Astrocyte (in vitro differentiated cells and primary cell): Measurements from ENCODE around the gene TTC13. TPM values are rescaled to one million over a fixed set of nuclear protein-coding genes. Genes with fewer than 3 reads are reported as not detected.

Experiments
- DNase-seq: peaks from one replicate; pipeline ENCODE4 v3.0.0-alpha.2; 2010; ENCODE audit warnings: low read depth
- FAIRE-seq: peaks from 2 replicates; lab custom pipeline; 2011; peaks lifted over from hg19 to GRCh38; lab: Jason Lieb, UNC
- H2AFZ ChIP-seq: 2 replicates; pipeline ENCODE4 v1.6.0; 2012; ENCODE audit warnings: low read depth, low read length, inconsistent platforms
- H3K27ac ChIP-seq: 2 replicates; pipeline ENCODE4 v1.5.1; 2011; ENCODE audit warnings: low read depth, low read length, inconsistent platforms
- H3K27me3 ChIP-seq: 2 replicates; pipeline ENCODE4 v1.6.0; 2011; ENCODE audit warnings: low read length, inconsistent platforms; ENCODE audit not compliant: insufficient read depth
- H3K36me3 ChIP-seq: 2 replicates; pipeline ENCODE4 v1.5.1; 2011; ENCODE audit warnings: low read length, inconsistent platforms; ENCODE audit not compliant: insufficient read depth
- H3K4me1 ChIP-seq: 2 replicates; pipeline ENCODE4 v1.5.1; 2011; ENCODE audit warnings: low read length, inconsistent platforms; ENCODE audit not compliant: insufficient read depth
- H3K4me2 ChIP-seq: 2 replicates; pipeline ENCODE4 v1.6.0; 2012; ENCODE audit warnings: low read length, inconsistent platforms
- H3K4me3 ChIP-seq: 2 replicates; pipeline ENCODE4 v1.5.1; 2011; ENCODE audit warnings: low read depth, mild to moderate bottlenecking, low read length, inconsistent platforms; ENCODE audit not compliant: insufficient read depth
- H3K79me2 ChIP-seq: 2 replicates; pipeline ENCODE4 v1.6.0; 2012; ENCODE audit warnings: mild to moderate bottlenecking, low read length, inconsistent platforms; ENCODE audit not compliant: insufficient read depth
- H3K9ac ChIP-seq: 2 replicates; pipeline ENCODE4 v1.6.0; 2012; ENCODE audit warnings: mild to moderate bottlenecking, low read length, inconsistent platforms
- H3K9me3 ChIP-seq: 2 replicates; pipeline ENCODE4 v1.5.1; 2012; ENCODE audit warnings: low read depth, mild to moderate bottlenecking, low read length, inconsistent platforms; ENCODE audit not compliant: insufficient read depth
- H4K20me1 ChIP-seq: 2 replicates; pipeline ENCODE4 v1.6.0; 2012; ENCODE audit warnings: low read length, inconsistent platforms; ENCODE audit not compliant: insufficient read depth
- H3K27ac Mint-ChIP-seq: one replicate; pipeline ENCODE4 v1.8.0; 2021; ENCODE audit warnings: mild to moderate bottlenecking, mixed read lengths; ENCODE audit not compliant: unreplicated experiment
- H3K27me3 Mint-ChIP-seq: one replicate; pipeline ENCODE4 v1.8.0; 2021; ENCODE audit warnings: low read depth, mixed read lengths; ENCODE audit not compliant: unreplicated experiment
- H3K36me3 Mint-ChIP-seq: one replicate; pipeline ENCODE4 v1.8.0; 2021; ENCODE audit warnings: low read depth, mixed read lengths; ENCODE audit not compliant: unreplicated experiment
- H3K4me1 Mint-ChIP-seq: one replicate; pipeline ENCODE4 v1.8.0; 2021; ENCODE audit warnings: low read depth, mixed read lengths; ENCODE audit not compliant: unreplicated experiment
- H3K4me3 Mint-ChIP-seq: one replicate; pipeline ENCODE4 v1.8.0; 2021; ENCODE audit warnings: mild to moderate bottlenecking, moderate library complexity, mixed read lengths; ENCODE audit not compliant: unreplicated experiment
- H3K9me3 Mint-ChIP-seq: one replicate; pipeline ENCODE4 v1.8.0; 2021; ENCODE audit warnings: mild to moderate bottlenecking, mixed read lengths; ENCODE audit not compliant: unreplicated experiment
- CTCF ChIP-seq: IDR thresholded peaks from 2 replicates; pipeline ENCODE4 v1.5.1; 2011; ENCODE audit warnings: low read depth, mild to moderate bottlenecking, inconsistent platforms, low read length, moderate library complexity; ENCODE audit not compliant: insufficient read depth
- EZH2 ChIP-seq: IDR thresholded peaks from 2 replicates; pipeline ENCODE4 v1.6.1; 2012; ENCODE audit warnings: mild to moderate bottlenecking, low read length, inconsistent platforms; ENCODE audit not compliant: insufficient read depth
- total RNA-seq: library from RNA; stranded (reverse); gene quantifications from 2 replicates; pipeline ENCODE4 v1.2.1, GENCODE V29; 2021

TTC13 gene
- total RNA-seq, 1 donor from 2014 or later, result 13.0 TPM

GRCh38 chr1:230864441-230864840, 114.2 kb downstream of the TTC13 start:
- Histone ChIP-seq H2AFZ (no peak overlapping the region), H3K27ac (no peak overlapping the region), H3K4me3 (no peak overlapping the region), H3K4me1 (peaks cover 54% of the 10 kb centered on the region), H3K4me2 (peak overlapping the region; percentile 91), H3K79me2 (peaks cover 89% of the 10 kb centered on the region), H4K20me1 (peaks cover 59% of the 10 kb centered on the region), H3K9ac (no peak overlapping the region), H3K9me3 (no peaks in the 10 kb centered on the region), H3K36me3 (peaks cover 8% of the 10 kb centered on the region), H3K27me3 (no peaks in the 10 kb centered on the region)
- DNase-seq (no peak), FAIRE-seq (no peak)
- Mint-ChIP-seq H3K36me3 (peaks cover 16% of the 10 kb centered on the region), H3K27ac (no peak overlapping the region), H3K9me3 (no peaks in the 10 kb centered on the region), H3K4me3 (peak overlapping the region; percentile 55), H3K27me3 (no peaks in the 10 kb centered on the region), H3K4me1 (peaks cover 49% of the 10 kb centered on the region)
- TF ChIP-seq EZH2, result no peak
- no peak for TF ChIP-seq CTCF

GRCh38 chr1:230863449-230863848, 115.2 kb downstream of the TTC13 start:
- H3K9me3 ChIP-seq, result no peaks in the 10 kb centered on the region
- no peak overlapping the region for H3K27ac ChIP-seq
- TF ChIP-seq EZH2 (no peak), CTCF (no peak)
- H4K20me1 ChIP-seq, result peaks cover 64% of the 10 kb centered on the region
- DNase-seq (no peak), FAIRE-seq (no peak)
- Mint-ChIP-seq H3K4me1 (peaks cover 55% of the 10 kb centered on the region), H3K27ac (peak overlapping the region; percentile 14), H3K36me3 (peaks cover 21% of the 10 kb centered on the region), H3K27me3 (no peaks in the 10 kb centered on the region), H3K4me3 (peak overlapping the region; percentile 70), H3K9me3 (no peaks in the 10 kb centered on the region)
- H3K36me3 ChIP-seq, result peaks cover 8% of the 10 kb centered on the region
- no peak overlapping the region for H2AFZ ChIP-seq
- peak overlapping the region; percentile 13 for H3K4me2 ChIP-seq
- H3K4me3 ChIP-seq, result no peak overlapping the region
- H3K4me1 ChIP-seq, result peaks cover 56% of the 10 kb centered on the region
- peaks cover 98% of the 10 kb centered on the region for H3K79me2 ChIP-seq
- H3K27me3 ChIP-seq, result no peaks in the 10 kb centered on the region
- H3K9ac ChIP-seq, result no peak overlapping the region

DNA sequence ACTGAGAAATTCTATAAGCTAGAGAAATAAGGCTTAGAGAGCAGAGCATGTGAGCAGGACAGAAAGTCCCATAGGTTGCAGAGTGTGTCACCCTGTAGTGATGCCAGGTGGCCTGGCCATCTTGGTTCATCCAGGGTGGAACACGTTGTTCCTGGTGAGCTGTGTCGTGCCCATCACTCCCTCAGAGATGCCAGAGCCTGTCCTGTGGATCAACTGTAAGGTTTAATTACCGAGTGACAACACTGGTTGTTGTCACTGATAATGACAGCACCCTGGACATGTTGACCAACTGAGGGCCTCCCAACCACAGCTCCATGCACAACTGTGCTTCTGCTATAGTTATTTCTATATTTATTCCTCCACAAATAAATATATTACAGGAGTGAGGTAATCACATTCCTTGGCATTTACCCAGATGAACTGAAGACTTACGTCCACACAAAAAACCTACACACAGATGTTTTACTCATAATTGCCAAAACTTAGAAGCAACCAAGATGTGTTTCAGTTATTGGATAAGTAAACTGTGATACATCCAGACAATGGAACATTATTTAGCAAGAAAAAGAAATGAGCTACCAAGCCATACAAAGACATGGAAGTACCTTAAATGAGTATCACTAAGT, 116.6 kb downstream of the TTC13 start:
- TF ChIP-seq CTCF, result no peak
- TF ChIP-seq EZH2, result no peak
- H3K79me2 ChIP-seq, result peaks cover 93% of the 10 kb centered on the region
- peaks cover 8% of the 10 kb centered on the region for H3K36me3 ChIP-seq
- H3K4me1 ChIP-seq, result peaks cover 69% of the 10 kb centered on the region
- H3K4me2 ChIP-seq, result peak overlapping the region; percentile 3
- H3K4me1 Mint-ChIP-seq, result peaks cover 69% of the 10 kb centered on the region
- H3K4me3 ChIP-seq, result peak overlapping the region; percentile 5
- DNase-seq (peak; percentile 44), FAIRE-seq (no peak)
- H3K36me3 Mint-ChIP-seq, result peaks cover 21% of the 10 kb centered on the region
- H4K20me1 ChIP-seq, result peaks cover 64% of the 10 kb centered on the region
- H2AFZ ChIP-seq, result no peak overlapping the region
- no peaks in the 10 kb centered on the region for H3K9me3 ChIP-seq
- H3K27ac ChIP-seq, result peak overlapping the region; percentile 28
- H3K9me3 Mint-ChIP-seq, result no peaks in the 10 kb centered on the region
- H3K27me3 Mint-ChIP-seq, result no peaks in the 10 kb centered on the region
- peak overlapping the region; percentile 64 for H3K27ac Mint-ChIP-seq
- no peak overlapping the region for H3K9ac ChIP-seq
- no peaks in the 10 kb centered on the region for H3K27me3 ChIP-seq
- H3K4me3 Mint-ChIP-seq, result peak overlapping the region; percentile 11
